Activated naive CD4-positive, alpha-beta T cell treated with anti-CD3 and anti-CD28 coated beads, Interleukin-2, amount 50 U/mL, for 24 hours (primary cell): ENCODE measurements around the gene STK32C.
A peak's percentile ranks its signal among the peaks of the same experiment; 100 is the strongest.

Source experiments
- H3K27ac Mint-ChIP-seq: one replicate; pipeline ENCODE4 v1.8.0; 2021; ENCODE audit warnings: mild to moderate bottlenecking, mixed read lengths
- H3K27me3 Mint-ChIP-seq: one replicate; pipeline ENCODE4 v1.8.0; 2021; ENCODE audit warnings: mixed read lengths
- H3K36me3 Mint-ChIP-seq: one replicate; pipeline ENCODE4 v1.8.0; 2021; ENCODE audit warnings: mixed read lengths
- H3K4me1 Mint-ChIP-seq: one replicate; pipeline ENCODE4 v1.8.0; 2021; ENCODE audit warnings: mixed read lengths
- H3K4me3 Mint-ChIP-seq: one replicate; pipeline ENCODE4 v1.8.0; 2021; ENCODE audit warnings: mild to moderate bottlenecking, mixed read lengths
- H3K9me3 Mint-ChIP-seq: one replicate; pipeline ENCODE4 v1.8.0; 2021; ENCODE audit warnings: mixed read lengths

STK32C gene

DNA sequence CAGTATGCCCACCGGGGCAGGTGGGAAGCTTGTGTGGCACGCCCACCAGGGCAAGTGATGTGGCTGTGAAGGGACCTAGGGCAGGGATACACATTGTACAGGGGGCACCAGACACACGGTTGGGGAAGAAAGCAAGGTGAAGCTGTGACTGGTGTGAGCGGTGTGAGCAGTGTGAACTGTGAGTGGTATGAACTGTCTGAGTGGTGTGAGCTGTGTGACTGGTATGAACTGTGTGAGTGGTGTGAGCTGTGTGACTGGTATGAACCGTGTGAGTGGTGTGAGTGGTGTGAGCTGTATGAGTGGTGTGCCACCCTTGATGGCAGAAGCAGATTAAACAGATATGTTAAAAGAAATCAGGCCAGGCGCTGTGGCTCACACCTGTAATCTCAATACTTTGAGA, 72.9 kb downstream of the STK32C start:
- H3K27ac Mint-ChIP-seq, result no peak overlapping the region

DNA sequence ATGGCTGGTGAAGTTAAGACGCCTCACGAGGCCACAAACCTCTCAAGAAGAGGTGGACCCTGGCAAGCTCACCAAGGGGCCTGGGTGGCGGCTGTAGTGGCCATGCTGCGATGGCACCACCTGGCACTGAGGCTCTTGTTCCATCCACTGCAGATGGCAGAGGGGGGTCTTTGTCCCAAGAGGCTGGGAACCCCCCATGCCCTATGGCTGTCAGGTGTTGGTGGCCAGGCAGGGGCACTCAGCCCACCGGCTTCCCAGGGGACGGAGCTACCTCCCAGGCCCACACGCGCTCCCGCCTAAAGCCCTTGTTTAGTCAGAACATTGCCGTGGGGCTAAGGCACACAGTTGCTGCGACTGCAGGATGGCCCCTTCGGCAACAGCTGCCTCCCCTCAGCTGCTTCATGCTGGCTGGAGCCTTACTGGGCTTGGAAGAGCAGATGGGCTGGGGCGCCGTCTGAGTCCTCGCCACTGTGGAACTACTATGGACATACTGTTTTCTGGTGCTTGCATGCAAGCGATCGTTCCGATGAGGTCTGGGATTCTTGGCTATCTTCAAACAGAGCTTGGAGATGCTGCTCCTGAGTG, 74.2 kb downstream of the STK32C start:
- no peak overlapping the region for H3K4me3 Mint-ChIP-seq
- no peaks in the 10 kb centered on the region for H3K9me3 Mint-ChIP-seq
- peaks cover 31% of the 10 kb centered on the region for H3K4me1 Mint-ChIP-seq
- H3K27me3 Mint-ChIP-seq, result no peaks in the 10 kb centered on the region
- H3K36me3 Mint-ChIP-seq, result no peaks in the 10 kb centered on the region
- no peak overlapping the region for H3K27ac Mint-ChIP-seq

More for the DNA sequence above, 72.9 kb downstream of the STK32C start:
- Mint-ChIP-seq H3K27me3 (no peaks in the 10 kb centered on the region), H3K36me3 (no peaks in the 10 kb centered on the region), H3K4me1 (peaks cover 25% of the 10 kb centered on the region), H3K4me3 (no peak overlapping the region), H3K9me3 (no peaks in the 10 kb centered on the region)

DNA sequence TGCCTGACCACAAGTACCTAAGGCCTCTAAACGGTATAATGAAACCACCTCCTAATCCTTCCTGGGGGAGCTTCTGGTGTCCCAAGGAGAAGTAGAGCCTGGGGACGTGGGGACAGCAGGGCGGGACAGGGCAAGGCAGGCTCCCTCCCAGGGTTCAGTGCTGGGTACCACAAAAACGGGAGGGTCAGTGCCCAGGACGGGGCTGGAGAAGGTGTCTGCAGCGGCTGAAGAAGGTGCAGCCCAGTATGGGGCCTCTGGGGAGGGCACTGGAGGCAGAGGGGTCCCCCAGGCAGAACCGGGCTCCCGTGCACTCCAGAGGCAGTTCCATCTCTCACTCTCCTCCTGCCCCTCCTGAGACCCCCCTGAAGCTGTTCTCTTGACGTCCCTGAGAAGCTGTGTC, 74.8 kb downstream of the STK32C start:
- H3K36me3 Mint-ChIP-seq, result no peaks in the 10 kb centered on the region
- H3K27me3 Mint-ChIP-seq, result no peaks in the 10 kb centered on the region
- H3K4me3 Mint-ChIP-seq, result no peak overlapping the region
- no peaks in the 10 kb centered on the region for H3K9me3 Mint-ChIP-seq
- peak overlapping the region; percentile 59 for H3K27ac Mint-ChIP-seq
- H3K4me1 Mint-ChIP-seq, result peaks cover 31% of the 10 kb centered on the region

DNA sequence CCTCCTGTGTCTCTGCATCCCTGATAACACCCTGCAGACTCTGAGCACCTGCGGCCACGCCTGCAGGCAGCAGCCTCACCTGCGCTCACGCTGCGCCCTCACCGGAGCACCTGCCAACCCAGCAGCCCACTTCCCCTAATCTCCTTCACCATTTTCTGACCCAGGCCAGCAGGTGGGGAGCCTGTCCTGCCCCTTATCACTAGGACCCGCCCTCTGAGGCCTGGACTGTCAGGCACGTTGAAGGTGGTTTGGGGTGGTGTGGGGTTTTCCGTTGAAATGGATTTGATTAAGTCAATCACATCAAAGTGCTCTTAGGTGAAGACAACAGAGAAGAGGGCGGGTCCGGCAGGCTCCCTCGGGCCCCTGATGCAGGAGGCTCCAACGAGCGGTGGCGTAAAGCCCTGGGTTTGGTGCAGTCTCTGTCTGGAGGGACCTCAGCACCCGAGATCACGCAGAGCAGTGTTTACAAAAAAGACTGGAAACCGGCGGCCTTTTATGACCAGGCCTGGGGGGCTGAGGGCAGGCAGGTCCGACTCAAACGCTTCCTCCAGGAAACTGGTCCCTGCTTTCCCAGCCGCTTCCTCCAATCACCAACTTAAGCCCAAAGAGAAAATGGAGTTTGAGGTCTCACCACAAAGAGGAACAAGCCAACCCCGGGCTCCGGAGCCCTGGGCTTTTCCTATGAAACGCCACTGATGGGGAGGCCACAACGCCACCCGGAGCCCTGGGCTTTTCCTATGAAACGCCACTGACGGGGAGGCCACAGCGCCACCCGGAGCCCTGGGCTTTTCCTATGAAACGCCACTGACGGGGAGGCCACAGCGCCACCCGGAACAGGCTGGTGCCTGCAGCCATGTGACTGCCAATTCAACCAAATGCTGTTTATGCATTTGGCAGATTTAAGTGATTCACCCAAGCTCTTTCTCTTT, 75.5 kb downstream of the STK32C start:
- no peaks in the 10 kb centered on the region for H3K9me3 Mint-ChIP-seq
- peaks cover 31% of the 10 kb centered on the region for H3K4me1 Mint-ChIP-seq
- H3K27ac Mint-ChIP-seq, result peak overlapping the region; percentile 59
- H3K4me3 Mint-ChIP-seq, result peak overlapping the region; percentile 56
- no peaks in the 10 kb centered on the region for H3K36me3 Mint-ChIP-seq
- H3K27me3 Mint-ChIP-seq, result no peaks in the 10 kb centered on the region

DNA sequence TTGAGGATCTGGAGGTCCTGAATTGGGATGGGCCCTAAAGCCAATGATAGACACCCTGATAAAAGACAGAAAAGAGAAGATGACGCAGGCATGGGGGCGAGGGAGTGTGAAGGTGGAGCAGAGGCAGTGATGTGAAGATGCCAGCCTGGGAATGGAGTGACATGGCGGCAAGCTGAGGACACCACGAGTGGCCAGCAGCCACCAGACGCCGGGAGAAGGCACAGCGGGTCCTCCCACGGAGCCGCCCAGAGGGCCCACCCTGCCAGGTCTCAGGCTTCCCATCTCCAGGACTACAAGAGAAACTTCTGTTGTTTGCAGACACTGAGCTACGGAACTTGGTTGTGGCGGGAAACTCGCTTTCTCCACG, 76.1 kb downstream of the STK32C start:
- H3K27ac Mint-ChIP-seq, result no peak overlapping the region

DNA sequence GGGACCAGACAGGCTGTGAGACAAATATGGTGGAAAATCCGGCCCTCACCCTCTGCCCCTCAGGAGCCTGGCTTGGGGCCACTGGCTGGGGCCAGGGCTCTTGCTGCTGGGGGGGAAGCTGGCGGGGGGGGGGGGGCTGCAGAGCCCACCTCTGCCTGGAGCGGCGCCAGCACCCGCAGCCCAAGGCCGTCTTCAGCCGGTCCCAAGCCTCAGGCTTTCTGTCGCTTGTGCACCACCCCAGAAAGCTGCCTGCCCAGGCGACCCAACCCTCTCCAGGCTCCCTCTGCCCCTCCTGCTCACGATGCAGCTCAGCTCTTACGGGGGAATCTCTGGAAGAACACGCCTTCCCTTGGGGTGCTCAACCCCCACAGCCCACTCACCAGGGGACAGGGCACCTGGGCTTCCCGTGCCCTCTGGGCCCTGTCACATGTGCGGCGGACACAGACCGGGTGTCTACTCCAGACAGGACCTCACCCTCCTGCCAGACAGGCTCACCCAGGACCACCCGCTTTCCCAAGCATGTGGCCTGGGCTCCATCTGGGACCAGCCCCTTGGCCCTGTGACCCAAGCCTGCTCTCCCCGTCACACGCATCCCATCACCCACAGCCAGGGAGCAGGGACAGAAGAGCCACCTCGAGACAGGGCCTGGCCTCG, 77.1 kb downstream of the STK32C start:
- Mint-ChIP-seq H3K4me1 (peaks cover 31% of the 10 kb centered on the region), H3K9me3 (no peaks in the 10 kb centered on the region), H3K4me3 (peak overlapping the region; percentile 61), H3K36me3 (no peaks in the 10 kb centered on the region), H3K27ac (peak overlapping the region; percentile 62), H3K27me3 (no peaks in the 10 kb centered on the region)

More for the DNA sequence above, 76.1 kb downstream of the STK32C start:
- Mint-ChIP-seq H3K36me3 (no peaks in the 10 kb centered on the region), H3K4me3 (peak overlapping the region; percentile 3), H3K9me3 (no peaks in the 10 kb centered on the region), H3K4me1 (peaks cover 31% of the 10 kb centered on the region), H3K27me3 (no peaks in the 10 kb centered on the region)

DNA sequence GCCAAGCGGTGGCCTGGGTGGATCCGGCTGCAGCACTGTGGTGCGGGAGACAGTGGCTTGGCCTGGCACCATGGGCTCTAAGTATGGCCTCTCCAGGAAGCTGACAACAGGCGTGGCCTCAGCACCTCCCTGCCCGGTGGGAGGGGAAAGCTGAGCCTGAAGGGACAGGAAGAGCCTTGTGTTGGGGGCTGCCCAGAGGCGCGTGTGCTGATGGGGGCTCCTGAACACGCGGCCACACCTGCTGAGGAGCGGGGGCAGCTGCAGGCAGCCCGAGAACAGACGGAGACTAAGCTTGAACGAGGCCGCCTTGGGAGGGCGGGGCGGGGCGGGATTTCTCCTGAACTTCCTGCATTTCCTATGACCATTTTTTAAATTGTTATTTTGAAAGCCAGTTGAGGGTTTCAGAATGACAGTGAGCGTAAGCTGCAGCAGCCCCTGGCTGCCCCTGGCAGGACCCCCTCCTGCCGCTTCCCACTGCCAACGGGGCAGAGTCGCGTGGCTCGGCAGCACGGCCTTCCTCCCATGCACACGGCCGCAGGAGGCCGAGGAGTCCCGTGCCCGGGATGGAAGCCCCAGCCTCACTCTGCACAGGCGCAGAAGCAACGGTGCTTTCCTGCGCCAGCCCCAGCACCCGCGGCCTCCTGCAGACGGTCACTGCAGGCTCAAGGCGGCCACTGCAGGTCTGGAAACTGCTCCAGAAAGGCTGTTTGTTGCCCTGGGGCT, 77.8 kb downstream of the STK32C start:
- H3K36me3 Mint-ChIP-seq, result no peaks in the 10 kb centered on the region
- no peaks in the 10 kb centered on the region for H3K9me3 Mint-ChIP-seq
- H3K4me3 Mint-ChIP-seq, result peak overlapping the region; percentile 85
- H3K4me1 Mint-ChIP-seq, result peaks cover 31% of the 10 kb centered on the region
- no peaks in the 10 kb centered on the region for H3K27me3 Mint-ChIP-seq
- H3K27ac Mint-ChIP-seq, result peak overlapping the region; percentile 96

DNA sequence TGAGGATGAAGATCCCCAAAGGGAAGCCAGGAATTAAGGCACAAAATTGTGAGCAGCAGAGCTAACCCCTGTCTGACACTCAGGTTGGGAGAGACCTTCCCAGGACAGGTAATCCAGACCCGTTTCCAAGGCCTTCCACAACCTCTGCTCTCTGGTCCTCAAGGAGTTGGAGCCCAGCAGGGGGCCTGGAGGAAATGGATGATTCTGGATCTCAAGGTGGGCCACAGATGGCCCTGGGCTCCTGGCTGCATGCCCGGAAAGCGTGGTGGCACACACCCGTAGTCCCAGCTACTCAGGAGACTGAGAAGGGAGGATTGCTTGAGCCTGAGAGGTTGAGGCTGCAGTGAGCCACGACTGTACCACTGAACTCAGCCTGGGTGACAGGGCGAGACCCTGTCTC, 78.7 kb downstream of the STK32C start:
- H3K4me1 Mint-ChIP-seq, result peaks cover 31% of the 10 kb centered on the region
- H3K4me3 Mint-ChIP-seq, result peak overlapping the region; percentile 85
- no peaks in the 10 kb centered on the region for H3K27me3 Mint-ChIP-seq
- H3K27ac Mint-ChIP-seq, result no peak overlapping the region
- no peaks in the 10 kb centered on the region for H3K36me3 Mint-ChIP-seq
- no peaks in the 10 kb centered on the region for H3K9me3 Mint-ChIP-seq

DNA sequence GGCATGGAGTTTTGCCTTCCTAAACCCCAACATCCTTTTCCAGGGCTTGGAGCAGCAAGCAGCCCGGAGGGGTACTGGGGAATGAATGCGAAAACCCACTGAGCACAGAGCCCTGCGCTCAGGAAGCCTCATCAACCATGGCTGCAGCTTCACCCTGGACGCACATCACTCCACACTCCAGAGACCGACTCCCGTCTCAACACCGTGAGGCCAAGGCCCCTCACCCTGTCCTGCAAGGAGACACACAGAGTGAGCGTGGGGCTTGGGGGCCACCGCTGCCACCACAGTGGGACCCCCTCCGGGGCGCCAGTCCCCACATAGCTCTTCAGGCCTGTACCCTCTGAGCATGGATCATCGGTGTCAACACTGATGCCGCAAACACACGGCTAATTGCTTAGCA, 79.1 kb downstream of the STK32C start:
- Mint-ChIP-seq H3K27ac (no peak overlapping the region), H3K9me3 (no peaks in the 10 kb centered on the region), H3K36me3 (no peaks in the 10 kb centered on the region), H3K4me1 (peaks cover 31% of the 10 kb centered on the region), H3K27me3 (no peaks in the 10 kb centered on the region), H3K4me3 (no peak overlapping the region)

DNA sequence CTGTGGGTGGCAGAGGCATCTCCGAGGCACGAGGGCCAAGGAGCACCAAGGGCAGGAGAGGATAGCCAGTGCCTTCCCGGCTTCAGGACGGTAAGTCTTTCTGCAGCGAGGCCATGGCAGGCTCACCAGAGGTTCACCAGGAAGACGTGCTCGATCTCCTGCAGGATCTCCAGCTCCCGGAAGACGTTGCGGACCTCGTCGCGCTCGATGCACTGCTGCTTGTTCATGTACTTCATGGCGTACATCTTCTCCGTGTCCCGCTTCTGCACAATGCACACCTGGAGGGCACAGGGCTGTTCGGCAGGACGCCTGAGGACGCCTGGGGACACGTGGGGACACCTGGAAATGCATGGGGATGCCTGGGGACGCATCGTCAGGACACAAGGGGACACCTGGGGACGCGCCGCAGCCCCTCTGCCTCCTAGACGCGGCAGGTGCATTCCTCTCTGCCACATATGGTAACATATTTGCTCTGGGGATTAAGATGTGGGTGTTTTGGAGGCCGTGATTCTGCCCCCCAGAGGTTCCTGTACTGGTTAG, 79.8 kb downstream of the STK32C start:
- Mint-ChIP-seq H3K36me3 (no peaks in the 10 kb centered on the region), H3K4me1 (peaks cover 30% of the 10 kb centered on the region), H3K9me3 (no peaks in the 10 kb centered on the region), H3K27ac (no peak overlapping the region), H3K27me3 (no peaks in the 10 kb centered on the region), H3K4me3 (no peak overlapping the region)

DNA sequence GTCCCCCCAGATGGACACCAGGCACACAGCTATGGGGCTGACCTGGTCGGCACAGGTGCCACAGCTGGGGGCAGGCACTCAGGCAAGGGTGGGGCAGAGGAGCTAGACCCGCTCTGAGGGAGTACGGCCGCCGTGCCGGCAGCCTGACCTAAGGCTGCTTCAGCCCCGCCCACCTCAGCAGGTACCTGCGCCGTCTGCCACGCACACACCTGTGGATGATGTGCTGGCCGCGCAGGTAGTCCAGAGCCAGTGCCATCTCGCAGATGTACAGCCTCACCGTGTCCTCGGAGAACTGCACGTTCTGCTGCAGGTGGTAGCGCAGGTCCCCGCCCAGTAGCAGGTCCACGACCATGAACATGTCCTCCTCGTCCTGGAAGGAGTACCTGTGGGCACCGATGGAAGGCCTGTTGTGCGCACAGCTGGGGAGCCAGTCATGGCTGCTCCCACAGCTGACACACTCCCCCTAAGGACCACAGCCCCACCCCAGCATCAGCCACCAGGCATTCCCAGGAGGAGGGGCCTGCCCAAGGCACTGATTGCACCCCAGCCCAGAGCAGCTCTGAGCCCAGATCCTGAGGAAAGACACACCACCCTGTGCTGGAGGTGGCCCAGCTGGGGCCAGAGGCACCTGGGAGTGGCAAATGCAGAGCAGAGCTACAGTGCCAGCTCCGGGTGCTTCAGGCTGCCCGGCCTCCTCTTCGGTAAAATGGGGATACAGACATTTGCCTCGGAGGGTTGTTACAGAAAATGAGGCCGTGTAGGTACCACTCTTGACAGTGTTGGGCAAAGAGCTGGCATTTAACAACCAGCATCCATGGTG, 81.0 kb downstream of the STK32C start:
- Mint-ChIP-seq H3K36me3 (no peaks in the 10 kb centered on the region), H3K27me3 (no peaks in the 10 kb centered on the region), H3K27ac (no peak overlapping the region), H3K4me3 (no peak overlapping the region), H3K9me3 (no peaks in the 10 kb centered on the region), H3K4me1 (peaks cover 19% of the 10 kb centered on the region)

DNA sequence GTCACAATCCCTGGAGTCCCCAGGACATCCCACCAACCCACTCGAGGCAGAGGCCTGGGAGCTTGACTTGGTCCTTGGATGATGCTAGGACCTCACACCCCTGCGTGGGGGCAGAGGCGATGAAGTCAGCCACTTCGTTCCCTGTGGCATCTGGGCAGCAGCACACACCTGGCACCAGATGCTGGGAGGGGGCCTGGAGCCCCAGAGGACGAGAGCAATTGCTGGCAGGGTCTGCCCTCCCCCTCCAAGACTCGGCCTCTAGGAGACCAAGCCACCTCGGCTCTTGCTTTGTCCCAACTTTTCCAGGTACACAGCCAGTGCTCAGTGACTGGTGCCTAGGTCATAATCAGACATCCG, 81.9 kb downstream of the STK32C start:
- no peak overlapping the region for H3K27ac Mint-ChIP-seq
- H3K9me3 Mint-ChIP-seq, result no peaks in the 10 kb centered on the region
- H3K36me3 Mint-ChIP-seq, result no peaks in the 10 kb centered on the region
- H3K27me3 Mint-ChIP-seq, result no peaks in the 10 kb centered on the region
- H3K4me3 Mint-ChIP-seq, result no peak overlapping the region
- H3K4me1 Mint-ChIP-seq, result peaks cover 9% of the 10 kb centered on the region

DNA sequence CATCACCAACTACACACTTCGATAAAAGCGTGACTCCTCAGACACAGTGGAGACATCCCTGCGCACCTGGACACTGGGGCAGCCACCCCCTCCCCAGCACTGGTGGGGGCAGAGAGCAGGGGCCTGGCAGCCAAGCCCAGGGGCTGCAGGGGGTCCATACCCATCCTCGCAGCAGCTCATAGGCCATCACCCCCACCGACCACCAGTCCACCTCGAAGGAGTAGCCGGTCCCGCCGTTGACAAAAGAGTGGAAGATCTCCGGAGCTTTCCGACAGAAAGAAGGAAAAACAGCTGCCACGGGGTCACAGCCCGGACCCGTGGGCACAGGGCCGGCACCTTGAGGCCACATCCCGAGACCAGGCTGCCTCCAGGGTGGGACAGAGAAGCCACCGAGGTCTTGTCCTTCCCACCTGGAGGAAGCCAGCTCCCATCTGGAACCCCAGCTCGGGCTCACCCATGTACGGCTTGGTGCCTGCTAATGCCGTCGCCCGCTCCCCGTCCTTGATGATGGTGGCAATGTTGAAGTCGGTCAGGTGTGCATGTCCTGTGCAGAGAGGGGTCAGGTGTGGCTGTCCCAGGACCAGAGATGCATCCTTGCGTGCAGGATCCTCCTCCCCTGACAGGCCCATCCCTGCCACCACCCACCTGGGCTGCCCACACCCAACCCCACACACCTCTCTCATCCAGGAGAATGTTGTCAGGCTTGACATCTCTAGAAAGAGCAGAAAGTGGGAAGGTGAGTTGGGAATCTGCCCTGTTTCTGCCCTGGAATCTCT, 82.5 kb downstream of the STK32C start:
- Mint-ChIP-seq H3K4me1 (peaks cover 7% of the 10 kb centered on the region), H3K36me3 (no peaks in the 10 kb centered on the region)

More for the DNA sequence above, 82.5 kb downstream of the STK32C start:
- no peak overlapping the region for H3K27ac Mint-ChIP-seq
- H3K27me3 Mint-ChIP-seq, result no peaks in the 10 kb centered on the region
- H3K9me3 Mint-ChIP-seq, result no peaks in the 10 kb centered on the region
- H3K4me3 Mint-ChIP-seq, result no peak overlapping the region
